GM19324 (cell line): ENCODE measurements around the gene BCAP29.

ENCODE experiments used
- ATAC-seq: cut with Tn5 transposase; IDR thresholded peaks from one replicate; pipeline ENCODE4 v1.9.1; 2021; ENCODE audit warnings: mild to moderate bottlenecking, moderate library complexity; ENCODE audit not compliant: unreplicated experiment, low FRiP score

The BCAP29 gene

DNA sequence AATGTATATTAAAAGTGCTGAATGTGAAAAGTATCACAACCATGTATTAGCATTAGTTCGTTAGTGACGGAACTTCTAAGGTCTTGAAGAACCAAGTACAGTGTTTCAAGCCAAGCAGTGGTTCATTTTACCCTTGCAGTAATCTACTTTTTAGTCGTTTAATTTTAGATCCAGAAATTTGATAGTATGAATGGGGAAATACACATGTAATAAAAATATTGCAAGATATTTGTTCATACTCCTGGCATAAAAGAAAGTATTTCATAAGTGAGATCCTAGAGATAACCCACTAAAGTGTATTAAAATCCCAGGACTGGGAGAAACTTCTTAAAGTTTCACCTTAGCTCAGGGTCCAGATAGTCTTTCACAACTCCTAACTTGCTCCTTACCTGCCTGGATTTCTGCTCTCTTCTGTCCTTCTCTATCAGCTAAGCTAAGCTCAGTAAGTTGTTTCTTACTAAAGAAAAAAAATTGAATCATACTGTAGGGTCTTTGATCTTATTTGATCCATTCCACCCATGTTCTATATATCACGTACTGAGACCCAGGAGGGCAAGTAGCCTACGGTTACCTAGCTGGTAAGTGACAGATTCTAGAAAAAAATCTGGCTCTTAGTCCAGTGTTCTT is 1.5 kb downstream of the BCAP29 start:
- no peak for ATAC-seq

- ATAC-seq, result no peak
These were observed 2.8 kb downstream of the BCAP29 start for GRCh38 chr7:107582875-107583274.

- ATAC-seq, result no peak
These were observed 4.7 kb downstream of the BCAP29 start for GRCh38 chr7:107584716-107585115.

DNA sequence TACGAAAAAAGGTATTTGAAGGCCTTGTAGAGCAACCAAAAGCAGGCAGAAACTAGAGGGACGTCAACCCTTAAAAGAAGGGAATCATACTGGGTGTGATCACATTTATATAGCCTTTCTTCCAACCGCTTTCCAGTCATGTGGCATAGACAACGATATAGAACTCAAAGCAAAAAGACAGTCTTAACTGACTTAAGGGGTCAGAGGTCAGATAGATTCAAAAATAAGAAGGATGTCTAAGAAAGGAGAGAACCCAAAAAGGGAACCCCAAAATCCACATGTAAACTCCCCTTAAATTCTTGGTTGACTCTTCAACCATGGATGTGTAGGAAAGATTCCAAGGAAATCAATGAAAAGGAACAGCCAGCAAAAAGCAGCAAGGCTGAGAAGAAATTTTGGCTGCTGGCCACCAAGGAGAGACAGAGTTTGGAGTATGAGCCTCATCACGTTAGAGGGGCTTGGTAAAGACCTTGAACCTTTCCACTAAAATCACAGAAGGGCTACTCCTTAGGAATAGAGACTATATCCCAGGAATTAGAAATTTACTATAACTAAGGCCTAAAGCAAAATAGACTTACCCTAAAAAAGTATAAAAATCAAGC is 8.6 kb downstream of the BCAP29 start:
- ATAC-seq, result no peak

DNA sequence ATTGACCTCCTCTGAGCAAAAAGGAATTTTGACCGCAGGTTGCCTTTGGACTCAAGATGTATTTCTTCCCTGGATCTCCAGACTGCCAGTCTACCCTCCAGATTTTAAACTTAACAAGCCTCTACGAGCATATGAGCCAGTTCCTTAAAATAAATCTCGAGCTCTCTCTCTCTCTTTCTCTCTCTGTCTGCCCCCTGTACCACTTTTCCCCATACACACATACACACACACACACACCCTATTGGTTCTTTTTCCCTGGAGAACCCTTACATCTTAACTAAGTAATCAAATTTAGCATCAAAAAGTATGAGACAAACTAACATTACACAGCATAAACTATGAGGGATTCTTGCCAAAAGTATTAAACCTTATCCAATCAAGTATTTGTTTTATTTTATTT is 11.4 kb downstream of the BCAP29 start:
- ATAC-seq, result no peak

DNA sequence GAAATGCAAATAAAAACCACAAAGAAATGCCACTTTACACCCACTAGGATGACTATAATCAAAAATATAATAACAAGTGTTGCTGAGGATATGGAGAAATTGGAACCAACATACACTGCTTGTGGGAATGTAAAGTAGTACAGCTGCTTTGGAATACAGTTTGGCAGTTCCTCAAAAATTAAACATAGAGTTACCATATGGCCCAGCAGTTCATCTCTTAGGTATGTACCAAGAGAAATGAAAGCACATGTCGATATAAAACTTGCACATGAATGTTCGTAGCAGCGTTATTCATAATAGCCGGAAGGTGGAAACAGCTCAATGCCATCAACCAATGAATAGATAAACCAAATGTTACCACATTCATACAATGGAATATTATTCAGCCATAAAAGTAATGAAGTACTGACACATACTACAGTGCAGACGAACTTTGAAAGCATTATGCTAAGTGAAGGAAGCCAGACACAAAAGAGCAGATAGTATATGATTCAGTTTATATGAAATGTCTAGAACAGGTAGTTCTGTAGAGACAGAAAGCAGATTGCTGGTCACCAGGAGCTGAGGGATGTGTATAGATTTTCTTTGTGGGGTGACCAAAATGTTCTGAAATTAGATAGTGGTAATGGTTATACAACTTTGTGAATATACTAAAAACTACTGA is 12.4 kb downstream of the BCAP29 start:
- ATAC-seq, result no peak

GRCh38 chr7:107593025-107593410 is 13.0 kb downstream of the BCAP29 start:
- no peak for ATAC-seq

DNA sequence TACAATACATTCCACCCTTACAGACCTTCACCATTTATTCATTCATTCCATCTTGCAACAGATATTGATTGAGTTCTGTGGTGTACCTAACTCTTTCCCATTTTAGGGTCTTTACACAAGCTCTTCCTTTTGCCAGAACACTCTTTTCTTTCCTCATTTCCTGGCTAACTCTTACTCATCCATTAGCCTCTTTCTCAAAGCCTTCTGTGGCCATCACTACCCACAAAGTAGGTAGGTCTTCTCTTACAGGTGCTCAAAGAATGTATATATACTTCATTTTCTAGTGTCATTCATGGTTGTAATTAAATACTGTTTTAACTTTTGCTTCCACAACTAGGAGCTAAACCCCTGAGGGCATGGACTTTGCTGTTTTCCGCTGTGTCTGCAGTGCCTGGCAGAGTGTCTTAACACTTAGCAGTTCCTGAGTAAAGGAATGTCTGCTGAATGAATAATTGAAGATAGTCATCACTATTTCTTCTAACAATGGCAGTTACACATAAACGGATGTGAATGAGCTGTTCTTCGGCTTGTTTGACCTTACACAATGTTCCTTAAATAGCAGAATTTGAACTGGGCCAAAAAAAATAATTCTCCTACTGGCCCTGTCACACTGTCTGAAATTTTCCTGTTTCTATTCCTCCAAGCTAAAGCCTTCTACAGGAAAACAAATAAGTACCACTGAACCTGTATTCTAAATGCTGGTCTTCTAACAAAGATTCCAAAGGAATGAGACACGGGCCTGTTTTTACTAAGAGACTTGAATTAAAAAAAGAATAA is 15.1 kb downstream of the BCAP29 start:
- ATAC-seq, result no peak

GRCh38 chr7:107596881-107597581 is 17.0 kb downstream of the BCAP29 start:
- ATAC-seq, result no peak

- ATAC-seq, result no peak
These were observed 17.5 kb downstream of the BCAP29 start for GRCh38 chr7:107597582-107597916.

GRCh38 chr7:107597953-107598352 is 17.9 kb downstream of the BCAP29 start:
- ATAC-seq, result no peak

DNA sequence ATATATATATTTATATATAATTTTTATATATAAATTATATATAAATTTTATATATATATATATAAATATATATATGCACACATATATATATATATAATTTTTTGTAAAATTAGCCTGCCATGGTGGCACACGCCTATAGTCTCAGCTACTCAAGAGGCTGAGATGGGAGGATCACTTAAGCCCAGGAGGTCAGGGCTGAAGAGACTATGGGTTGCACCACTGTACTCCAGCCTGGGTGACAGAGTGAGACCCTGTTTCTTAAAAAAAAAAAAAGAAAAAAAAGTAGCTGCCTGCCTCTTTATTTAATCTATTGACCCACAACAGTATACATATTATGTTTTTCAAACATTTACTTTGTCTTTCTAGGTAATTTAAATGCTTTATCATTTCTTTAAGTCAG is 19.2 kb downstream of the BCAP29 start:
- ATAC-seq, result no peak

DNA sequence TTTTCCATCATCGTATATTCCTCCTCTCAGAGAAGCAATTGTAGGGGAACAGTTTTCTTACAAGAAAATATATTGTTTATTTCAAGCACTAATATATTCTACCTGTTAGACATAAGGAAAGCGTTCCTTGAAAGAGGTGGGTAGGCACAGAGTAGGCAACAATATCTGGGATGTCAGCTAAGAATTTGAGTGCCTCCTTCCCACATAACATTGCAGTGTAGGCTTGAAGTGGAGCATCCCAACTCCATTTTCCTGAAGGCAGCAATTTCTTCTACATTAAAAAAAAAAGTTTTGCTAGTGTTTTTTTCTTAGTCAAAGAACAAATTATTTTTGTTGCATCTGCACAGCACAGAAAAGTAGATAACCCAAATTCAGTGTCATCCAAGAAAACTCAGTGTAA is 20.8 kb downstream of the BCAP29 start:
- no peak for ATAC-seq

DNA sequence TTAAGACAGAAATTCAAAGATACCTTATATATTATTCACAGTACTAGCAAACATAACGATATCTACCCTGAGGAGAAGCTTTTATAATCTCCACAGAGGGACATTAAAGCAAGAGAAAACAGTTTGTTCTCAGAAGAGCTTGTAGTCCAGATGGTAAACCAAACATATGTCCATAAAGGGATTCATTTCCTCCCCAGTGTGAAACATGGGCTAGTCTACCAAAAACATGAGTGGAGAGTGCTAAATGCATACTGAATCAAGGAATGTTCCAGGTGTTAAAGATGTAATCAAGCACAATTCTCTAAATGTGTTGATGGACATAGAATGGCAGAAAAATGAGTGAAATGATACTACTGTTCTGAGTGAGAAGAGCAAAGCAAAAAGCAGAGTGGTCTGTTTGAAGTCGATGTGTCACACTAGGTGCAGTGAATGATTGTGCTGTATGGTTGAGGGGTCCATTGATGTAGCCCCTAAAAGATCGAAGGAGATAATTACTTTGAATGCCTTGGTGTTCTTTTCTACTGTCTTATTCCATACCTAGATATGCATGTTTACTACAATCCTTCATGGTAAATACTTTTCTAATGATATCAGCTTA is 25.3 kb downstream of the BCAP29 start:
- no peak for ATAC-seq

DNA sequence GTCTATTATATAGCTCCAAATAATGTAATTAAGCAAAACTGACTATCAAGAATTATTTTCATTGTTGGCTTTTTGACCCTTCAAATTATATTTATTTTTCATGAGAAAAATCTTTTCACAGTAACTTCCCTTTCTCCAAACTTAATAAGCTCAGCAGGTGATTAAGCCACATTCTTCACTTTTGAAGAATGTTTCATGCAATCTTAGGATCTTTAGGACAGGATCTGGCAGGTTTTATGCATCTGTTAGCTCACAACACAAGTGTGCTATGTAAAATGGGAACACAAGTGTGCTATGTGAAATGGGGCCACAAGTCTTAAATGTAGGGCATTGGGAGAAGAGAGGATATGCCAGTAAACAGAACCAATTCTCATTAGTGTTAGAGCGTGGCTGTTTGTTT is 26.3 kb downstream of the BCAP29 start:
- ATAC-seq, result no peak

DNA sequence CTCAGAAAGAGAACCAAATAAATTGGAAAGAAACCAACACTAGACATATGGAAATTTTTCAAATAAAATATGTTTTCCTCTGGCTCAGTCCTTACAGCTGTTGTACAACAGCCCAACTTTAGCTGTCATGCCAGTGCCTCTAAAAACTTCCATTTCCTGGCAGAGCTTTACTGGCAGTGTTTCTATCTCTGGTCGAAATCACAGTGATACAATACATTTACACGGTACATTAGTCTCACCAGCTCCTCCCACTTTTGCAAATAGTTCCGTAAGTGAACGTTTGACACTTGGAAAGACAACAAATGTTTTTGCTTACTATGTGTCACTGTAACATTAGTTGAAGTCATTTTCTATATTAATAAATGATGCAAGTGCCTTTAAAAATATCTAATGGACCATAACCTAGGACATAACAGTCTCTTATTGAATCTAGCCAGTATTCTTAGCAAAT is 29.8 kb downstream of the BCAP29 start:
- no peak for ATAC-seq

GRCh38 chr7:107610323-107610722 is 30.3 kb downstream of the BCAP29 start:
- ATAC-seq, result no peak

DNA sequence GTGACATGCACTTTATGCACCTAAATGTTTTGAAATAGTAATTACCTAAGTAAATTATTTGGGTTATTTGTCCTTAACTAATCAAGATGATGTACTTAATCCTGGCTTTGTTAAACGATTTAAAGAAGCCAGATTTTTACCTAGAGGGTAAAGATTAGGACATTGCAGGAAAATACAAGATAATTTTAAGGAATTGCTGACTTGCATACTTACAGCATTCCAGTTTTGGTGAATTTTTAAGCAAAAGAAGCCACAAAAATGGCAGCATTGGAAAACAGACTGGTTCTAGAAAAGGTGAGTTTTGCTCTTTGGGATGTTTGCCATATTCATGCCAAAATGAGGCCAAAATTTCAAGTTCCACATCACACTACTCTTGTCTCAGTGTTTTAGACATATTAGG is 33.4 kb downstream of the BCAP29 start:
- no peak for ATAC-seq

GRCh38 chr7:107613948-107614347 is 33.9 kb downstream of the BCAP29 start:
- no peak for ATAC-seq

DNA sequence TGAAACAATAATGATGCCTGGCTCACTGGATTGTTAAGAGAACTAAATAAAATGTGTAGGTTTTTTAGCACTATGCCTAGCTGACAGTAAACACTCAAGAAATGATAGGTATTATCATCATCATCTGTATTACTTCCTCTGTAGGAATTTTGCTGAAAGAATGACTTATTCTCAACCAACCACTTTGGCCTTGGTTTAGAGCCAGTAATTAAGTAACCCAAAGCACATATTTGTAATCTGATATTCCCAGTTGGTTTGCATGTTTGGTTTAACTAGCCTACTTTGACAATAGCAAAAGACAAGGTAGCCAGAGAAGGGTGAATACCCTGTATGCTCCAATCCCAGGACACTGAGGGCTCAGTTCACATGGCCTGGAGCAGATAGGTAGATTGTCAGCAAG is 34.4 kb downstream of the BCAP29 start:
- ATAC-seq, result no peak
